K562 (cell line): ENCODE results near the gene IRF6. TPM values are rescaled to one million over a fixed set of nuclear protein-coding genes. Genes with fewer than 3 reads are reported as not detected.

ENCODE experiments used
- ATF1 ChIP-seq, 2 experiments: fragments of 450-650 bp in 1 of 2; IDR thresholded peaks; 2 replicates each; pipeline ENCODE4 v1.6.1; 2016; ENCODE audit warnings: missing compliant biosample characterization in 1 of 2, missing genetic modification characterization in 1 of 2
- CHD2 ChIP-seq: IDR thresholded peaks from 2 replicates; pipeline ENCODE4 v1.6.1; 2011; ENCODE audit warnings: low read depth, low read length
- DDX20 ChIP-seq: fragments of 450-650 bp; IDR thresholded peaks from 2 replicates; pipeline ENCODE4 v1.6.1; 2016; ENCODE audit warnings: missing genetic modification characterization, low read depth, mild to moderate bottlenecking, missing compliant biosample characterization, moderate library complexity
- ELF4 ChIP-seq: fragments of 450-650 bp; formaldehyde crosslinking; IDR thresholded peaks from 2 replicates; pipeline ENCODE4 v1.4.0; 2022; ENCODE audit warnings: missing genetic modification characterization
- EZH2 ChIP-seq: IDR thresholded peaks from 2 replicates; pipeline ENCODE4 v1.6.1; 2012; ENCODE audit warnings: low read depth, mild to moderate bottlenecking, inconsistent platforms, low read length, borderline replicate concordance
- GTF2F1 ChIP-seq: IDR thresholded peaks from 2 replicates; pipeline ENCODE4 v1.6.1; 2011; ENCODE audit warnings: low read depth, low read length, improper control_type of control experiment
- HDGF ChIP-seq: fragments of 450-650 bp; IDR thresholded peaks from 2 replicates; pipeline ENCODE4 v1.6.1; 2016
- HMG20B ChIP-seq: fragments of 250-450 bp; sonication (Bioruptor Pico); IDR thresholded peaks from 2 replicates; pipeline ENCODE4 v1.5.0; 2021; ENCODE audit warnings: mild to moderate bottlenecking
- LEF1 ChIP-seq: fragments of 450-650 bp; IDR thresholded peaks from 2 replicates; pipeline ENCODE4 v1.6.1; 2016; ENCODE audit warnings: mild to moderate bottlenecking
- NR2C1 ChIP-seq, 2 experiments: fragments of 450-650 bp; IDR thresholded peaks; 2 replicates each; pipeline ENCODE4 v1.6.1; 2017; ENCODE audit warnings: mild to moderate bottlenecking in 2 of 2, antibody characterized with exemption in 1 of 2, inconsistent platforms in 1 of 2, missing compliant biosample characterization in 1 of 2, missing genetic modification characterization in 1 of 2
- PHF8 ChIP-seq: fragments of 200-600 bp; sonication (generic); IDR thresholded peaks from 2 replicates; pipeline ENCODE4 v1.6.1; 2012; ENCODE audit warnings: mixed run types, mild to moderate bottlenecking, inconsistent platforms, low read length, moderate library complexity, borderline replicate concordance
- RBM25 ChIP-seq: fragments of 200-400 bp; formaldehyde crosslinking; IDR thresholded peaks from 2 replicates; pipeline ENCODE4 v1.6.1; 2018; ENCODE audit warnings: low read length, low read depth, moderate library complexity; ENCODE audit not compliant: severe bottlenecking
- SOX6 ChIP-seq: fragments of 450-650 bp; IDR thresholded peaks from 2 replicates; pipeline ENCODE4 v1.6.1; 2014; ENCODE audit warnings: mild to moderate bottlenecking
- SPI1 ChIP-seq: IDR thresholded peaks from 2 replicates; pipeline ENCODE4 v1.6.1; 2011; ENCODE audit warnings: low read depth, low read length, control low read depth, borderline replicate concordance
- STAT5B ChIP-seq: fragments of 250-450 bp; sonication (Bioruptor Pico); IDR thresholded peaks from 2 replicates; pipeline ENCODE4 v1.8.0; 2021; ENCODE audit warnings: mild to moderate bottlenecking, inconsistent platforms
- TAF1 ChIP-seq: IDR thresholded peaks from 2 replicates; pipeline ENCODE4 v1.6.1; 2011; ENCODE audit warnings: mild to moderate bottlenecking, low read length, moderate library complexity; ENCODE audit not compliant: insufficient read depth, control insufficient read depth, severe bottlenecking; ENCODE audit errors: extremely low read depth
- TCF7 ChIP-seq: sonication (generic); IDR thresholded peaks from 2 replicates; pipeline ENCODE4 v1.6.1; 2016; ENCODE audit warnings: antibody characterized with exemption, borderline replicate concordance
- ZFP1 ChIP-seq: fragments of 450-650 bp; formaldehyde crosslinking; IDR thresholded peaks from 2 replicates; pipeline ENCODE4 v1.4.0; 2020; ENCODE audit warnings: mild to moderate bottlenecking, mixed read lengths
- ZNF143 ChIP-seq: sonication (generic); formaldehyde crosslinking; IDR thresholded peaks from 2 replicates; pipeline ENCODE4 v1.9.0; 2022; ENCODE audit warnings: mild to moderate bottlenecking, missing genetic modification reagents
- ZNF561 ChIP-seq: fragments of 450-650 bp; formaldehyde crosslinking; conservative IDR thresholded peaks from 2 replicates; pipeline ENCODE4 v1.4.0; 2020; ENCODE audit warnings: mild to moderate bottlenecking, moderate library complexity
- ZNF696 ChIP-seq: fragments of 250-450 bp; sonication (Bioruptor Pico); conservative IDR thresholded peaks from 2 replicates; pipeline ENCODE4 v1.4.0; 2020; ENCODE audit warnings: mild to moderate bottlenecking, moderate library complexity
- ZNF764 ChIP-seq: fragments of 250-450 bp; sonication (Bioruptor Pico); IDR thresholded peaks from 2 replicates; pipeline ENCODE4 v1.4.0; 2020; ENCODE audit warnings: low read depth, mild to moderate bottlenecking, moderate library complexity
- ZNF77 ChIP-seq: fragments of 250-450 bp; sonication (Bioruptor Pico); IDR thresholded peaks from 2 replicates; pipeline ENCODE4 v1.5.0; 2020
- polyA plus RNA-seq, 8 experiments: library from polyadenylated mRNA; depleted of rRNA in 4 of 8; stranded (reverse) in 5 of 8; unstranded in 3 of 8; fragments of >200 nt; fragmentation: Nextera tagmentation in 2 of 8; fragmentation: Illumina TruSeq in 1 of 8; extraction: Ambion mirVana in 2 of 8; extraction: Trizol in 1 of 8; gene quantifications; 2 replicates each; pipeline versions ENCODE4 v1.2.1 to v1.2.3, GENCODE V29; 2011 to 2014; ENCODE audit warnings: inconsistent platforms in 1 of 8, missing spikeins in 1 of 8
- total RNA-seq, 7 experiments: library from RNA; depleted of rRNA in 6 of 7; stranded (reverse); fragments of >200 nt in 6 of 7; fragmentation: Illumina TruSeq in 2 of 7; extraction: Trizol in 2 of 7; gene quantifications; 2 replicates each; pipeline versions ENCODE4 v1.2.1 to v1.2.3, GENCODE V29; 2011 to 2021; ENCODE audit warnings: low replicate concordance in 1 of 7
- TF ChIP-seq, protein P1 (sequence below): fragments of 250-450 bp; sonication (Bioruptor Pico); IDR thresholded peaks from 2 replicates; pipeline ENCODE4 v1.9.0; 2021; ENCODE audit warnings: mild to moderate bottlenecking
- TF ChIP-seq, protein P2 (sequence below): fragments of 450-650 bp; IDR thresholded peaks from 2 replicates; pipeline ENCODE4 v1.6.1; 2016; ENCODE audit warnings: low read depth, mild to moderate bottlenecking, moderate library complexity
- TF ChIP-seq, protein P3 (sequence below): fragments of 250-450 bp; sonication (Bioruptor Pico); IDR thresholded peaks from 2 replicates; pipeline ENCODE4 v1.4.0; 2020; ENCODE audit warnings: mild to moderate bottlenecking, moderate library complexity

The IRF6 gene
- total and polyA plus RNA-seq, 9 of the 15 experiments (the other 6 are each of a cell fraction or from before 2014, with no cell fraction given) = 0.03 to 0.65 (median 0.17) TPM

DNA sequence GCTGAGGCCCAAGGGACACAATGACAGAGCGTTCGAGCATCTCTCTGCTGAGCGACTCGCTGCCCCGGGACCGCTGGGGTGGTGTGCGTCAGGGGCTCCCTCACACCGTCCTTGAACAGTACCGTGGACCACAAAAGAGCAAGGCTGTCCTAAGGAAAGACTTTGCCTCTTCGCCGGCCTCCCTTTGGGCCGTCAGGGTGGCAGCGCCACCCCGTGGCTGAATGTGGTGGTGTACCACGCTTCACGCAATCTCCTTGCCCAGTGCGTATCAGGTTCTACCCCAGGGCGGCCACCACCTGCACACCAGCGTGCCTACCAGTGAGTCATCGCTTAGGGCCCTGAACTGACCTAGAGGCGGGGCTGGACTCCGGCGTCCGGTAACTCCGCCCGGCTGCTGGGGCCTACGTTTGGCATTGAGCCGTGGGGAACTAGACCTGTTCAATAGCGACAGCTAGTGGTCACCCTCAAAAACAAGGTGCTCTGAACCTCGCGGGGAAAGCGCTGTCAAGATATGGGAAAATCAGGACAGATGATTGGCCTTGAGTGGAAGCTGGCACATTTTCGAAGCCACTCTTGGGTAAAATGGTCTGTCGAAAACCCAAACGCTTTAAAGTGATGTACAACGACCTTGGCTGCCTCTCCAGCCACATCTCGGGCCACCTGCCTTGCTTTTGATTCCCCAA is 58.2 kb downstream of the IRF6 start (continued):
- TF ChIP-seq TCF7 (no peak), ZNF77 (no peak), STAT5B (CRISPR knock-in tag) (no peak), RBM25 (no peak), SOX6 (peak; percentile 76), PHF8 (no peak), ZNF143 (CRISPR knock-in tag) (no peak), LEF1 (0 out of 2 replicates have a peak, but pooled peaks have one; percentile 31), GTF2F1 (no peak), ZNF561 (CRISPR knock-in tag) (no peak), TAF1 (no peak), CHD2 (no peak), EZH2 (no peak), ATF1 (CRISPR knock-in tag; IDR thresholded peaks at IDR 0.05) (peak; percentile 28; the same call in 1 of the 2 replicates), ATF1 (tag; IDR thresholded peaks at IDR 0.05) (peak; percentile 82), HMG20B (CRISPR knock-in tag) (no peak), ELF4 (CRISPR knock-in tag) (no peak), HDGF (0 out of 2 replicates have a peak, but pooled peaks have one; percentile 48), NR2C1 (IDR thresholded peaks at IDR 0.05) (no peak), NR2C1 (tag; IDR thresholded peaks at IDR 0.05) (no peak), ZNF764 (CRISPR knock-in tag) (no peak), ZFP1 (CRISPR knock-in tag) (no peak), SPI1 (no peak), DDX20 (no peak), ZNF696 (CRISPR knock-in tag) (no peak)
- TF ChIP-seq, protein P1, sequence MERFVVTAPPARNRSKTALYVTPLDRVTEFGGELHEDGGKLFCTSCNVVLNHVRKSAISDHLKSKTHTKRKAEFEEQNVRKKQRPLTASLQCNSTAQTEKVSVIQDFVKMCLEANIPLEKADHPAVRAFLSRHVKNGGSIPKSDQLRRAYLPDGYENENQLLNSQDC (CRISPR knock-in tag) = no peak
- TF ChIP-seq, protein P2, sequence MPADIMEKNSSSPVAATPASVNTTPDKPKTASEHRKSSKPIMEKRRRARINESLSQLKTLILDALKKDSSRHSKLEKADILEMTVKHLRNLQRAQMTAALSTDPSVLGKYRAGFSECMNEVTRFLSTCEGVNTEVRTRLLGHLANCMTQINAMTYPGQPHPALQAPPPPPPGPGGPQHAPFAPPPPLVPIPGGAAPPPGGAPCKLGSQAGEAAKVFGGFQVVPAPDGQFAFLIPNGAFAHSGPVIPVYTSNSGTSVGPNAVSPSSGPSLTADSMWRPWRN = no peak
- TF ChIP-seq, protein P3, sequence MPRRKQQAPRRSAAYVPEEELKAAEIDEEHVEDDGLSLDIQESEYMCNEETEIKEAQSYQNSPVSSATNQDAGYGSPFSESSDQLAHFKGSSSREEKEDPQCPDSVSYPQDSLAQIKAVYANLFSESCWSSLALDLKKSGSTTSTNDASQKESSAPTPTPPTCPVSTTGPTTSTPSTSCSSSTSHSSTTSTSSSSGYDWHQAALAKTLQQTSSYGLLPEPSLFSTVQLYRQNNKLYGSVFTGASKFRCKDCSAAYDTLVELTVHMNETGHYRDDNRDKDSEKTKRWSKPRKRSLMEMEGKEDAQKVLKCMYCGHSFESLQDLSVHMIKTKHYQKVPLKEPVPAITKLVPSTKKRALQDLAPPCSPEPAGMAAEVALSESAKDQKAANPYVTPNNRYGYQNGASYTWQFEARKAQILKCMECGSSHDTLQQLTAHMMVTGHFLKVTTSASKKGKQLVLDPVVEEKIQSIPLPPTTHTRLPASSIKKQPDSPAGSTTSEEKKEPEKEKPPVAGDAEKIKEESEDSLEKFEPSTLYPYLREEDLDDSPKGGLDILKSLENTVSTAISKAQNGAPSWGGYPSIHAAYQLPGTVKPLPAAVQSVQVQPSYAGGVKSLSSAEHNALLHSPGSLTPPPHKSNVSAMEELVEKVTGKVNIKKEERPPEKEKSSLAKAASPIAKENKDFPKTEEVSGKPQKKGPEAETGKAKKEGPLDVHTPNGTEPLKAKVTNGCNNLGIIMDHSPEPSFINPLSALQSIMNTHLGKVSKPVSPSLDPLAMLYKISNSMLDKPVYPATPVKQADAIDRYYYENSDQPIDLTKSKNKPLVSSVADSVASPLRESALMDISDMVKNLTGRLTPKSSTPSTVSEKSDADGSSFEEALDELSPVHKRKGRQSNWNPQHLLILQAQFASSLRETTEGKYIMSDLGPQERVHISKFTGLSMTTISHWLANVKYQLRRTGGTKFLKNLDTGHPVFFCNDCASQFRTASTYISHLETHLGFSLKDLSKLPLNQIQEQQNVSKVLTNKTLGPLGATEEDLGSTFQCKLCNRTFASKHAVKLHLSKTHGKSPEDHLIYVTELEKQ (CRISPR knock-in tag) = no peak
